ENCODE results near the gene PPIE.

PPIE gene

DNA sequence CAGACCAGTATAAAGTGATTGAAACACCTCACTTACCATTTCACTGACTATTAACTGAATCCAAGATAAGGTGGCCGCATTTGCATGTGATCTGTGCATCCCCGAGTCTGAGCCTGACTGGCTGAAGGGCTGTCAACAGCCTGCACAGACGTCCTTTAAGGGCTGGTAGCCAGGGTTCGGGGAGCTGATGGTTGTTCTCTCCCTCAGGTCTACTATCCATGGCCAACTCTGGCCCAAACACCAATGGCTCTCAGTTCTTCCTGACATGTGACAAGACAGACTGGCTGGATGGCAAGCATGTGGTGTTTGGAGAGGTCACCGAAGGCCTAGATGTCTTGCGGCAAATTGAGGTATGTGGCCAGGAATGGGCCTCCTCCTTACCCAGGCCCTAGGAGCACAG, 14.0 kb downstream of the PPIE start:
- H3K27ac ChIP-seq = no peak overlapping the region
- no peak for TF ChIP-seq ZFX (IDR thresholded peaks at IDR 0.05; ENCODE audit: borderline replicate concordance)
- TF ChIP-seq, protein P1, sequence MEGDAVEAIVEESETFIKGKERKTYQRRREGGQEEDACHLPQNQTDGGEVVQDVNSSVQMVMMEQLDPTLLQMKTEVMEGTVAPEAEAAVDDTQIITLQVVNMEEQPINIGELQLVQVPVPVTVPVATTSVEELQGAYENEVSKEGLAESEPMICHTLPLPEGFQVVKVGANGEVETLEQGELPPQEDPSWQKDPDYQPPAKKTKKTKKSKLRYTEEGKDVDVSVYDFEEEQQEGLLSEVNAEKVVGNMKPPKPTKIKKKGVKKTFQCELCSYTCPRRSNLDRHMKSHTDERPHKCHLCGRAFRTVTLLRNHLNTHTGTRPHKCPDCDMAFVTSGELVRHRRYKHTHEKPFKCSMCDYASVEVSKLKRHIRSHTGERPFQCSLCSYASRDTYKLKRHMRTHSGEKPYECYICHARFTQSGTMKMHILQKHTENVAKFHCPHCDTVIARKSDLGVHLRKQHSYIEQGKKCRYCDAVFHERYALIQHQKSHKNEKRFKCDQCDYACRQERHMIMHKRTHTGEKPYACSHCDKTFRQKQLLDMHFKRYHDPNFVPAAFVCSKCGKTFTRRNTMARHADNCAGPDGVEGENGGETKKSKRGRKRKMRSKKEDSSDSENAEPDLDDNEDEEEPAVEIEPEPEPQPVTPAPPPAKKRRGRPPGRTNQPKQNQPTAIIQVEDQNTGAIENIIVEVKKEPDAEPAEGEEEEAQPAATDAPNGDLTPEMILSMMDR (IDR thresholded peaks at IDR 0.05) = no peak

DNA sequence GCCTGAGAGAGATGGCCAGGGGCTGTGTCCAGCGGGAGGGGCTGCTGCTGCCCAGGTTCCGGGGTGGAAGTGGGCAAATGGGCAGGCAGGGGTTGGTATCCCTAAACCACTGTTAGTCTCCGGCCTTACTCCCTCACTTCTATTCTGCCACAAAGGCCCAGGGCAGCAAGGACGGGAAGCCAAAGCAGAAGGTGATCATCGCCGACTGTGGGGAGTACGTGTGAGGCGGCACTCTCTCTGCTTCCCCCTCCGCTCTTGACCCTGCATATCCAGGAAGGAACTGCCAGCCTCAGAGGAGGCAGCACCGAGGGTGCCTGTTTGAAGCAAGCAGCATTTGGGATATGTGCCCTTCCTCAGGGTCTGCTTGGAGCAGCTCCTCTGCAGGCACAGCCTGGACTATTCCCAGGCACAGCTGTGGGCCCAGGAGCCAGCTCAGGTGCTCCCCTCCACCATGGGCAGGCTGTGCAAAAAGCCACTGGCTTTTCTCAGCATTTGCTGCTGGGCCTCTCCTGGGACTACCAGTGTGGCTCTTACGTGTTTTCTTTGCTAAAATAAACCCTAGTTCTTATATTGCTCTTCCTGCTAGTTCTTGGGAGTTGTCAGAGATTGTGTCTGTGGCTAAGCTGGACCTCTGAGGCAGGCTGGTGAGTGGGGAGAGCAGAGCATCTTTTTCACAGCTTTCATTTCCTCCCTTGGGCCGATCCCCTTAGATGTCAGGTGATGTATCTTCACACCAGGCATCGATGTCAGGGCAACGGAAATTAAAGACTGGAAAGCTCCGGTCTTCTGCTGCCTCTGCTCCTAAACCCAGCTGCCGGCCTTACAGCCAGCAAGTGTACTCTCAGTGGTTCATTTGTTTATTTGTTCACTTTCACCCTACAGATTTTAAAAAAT, 14.7 kb downstream of the PPIE start:
- no peak overlapping the region for H3K27ac ChIP-seq
- TF ChIP-seq, protein P1 (IDR thresholded peaks at IDR 0.05) = no peak
- TF ChIP-seq ZFX (IDR thresholded peaks at IDR 0.05; ENCODE audit: borderline replicate concordance) = no peak

DNA sequence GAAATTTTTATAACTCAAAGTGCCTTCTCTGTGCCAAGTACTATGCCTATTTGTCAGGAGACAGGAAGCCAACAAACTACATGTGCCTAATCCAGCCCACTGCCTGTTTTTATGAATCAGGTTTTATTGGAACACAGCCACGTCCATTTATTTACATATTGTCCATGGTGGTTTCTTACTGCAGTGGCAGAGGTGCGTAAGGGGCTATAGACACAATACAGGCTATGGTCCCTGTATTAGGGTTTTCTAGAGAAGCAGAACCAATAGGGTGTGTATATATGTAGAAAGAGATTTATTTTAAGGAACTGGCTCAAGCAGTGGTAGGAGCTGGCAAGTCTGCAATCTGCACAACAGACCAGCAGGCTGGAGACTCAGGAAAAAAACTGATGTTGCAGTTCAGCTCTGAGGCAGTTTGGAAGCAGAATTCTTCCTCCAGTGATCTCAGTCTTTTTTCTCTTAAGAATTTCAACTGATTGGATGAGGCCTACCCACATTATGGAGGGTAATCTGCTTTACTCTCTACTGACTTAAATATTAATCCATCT, 15.4 kb downstream of the PPIE start:
- TF ChIP-seq, protein P1 (IDR thresholded peaks at IDR 0.05) = no peak
- no peak for TF ChIP-seq ZFX (IDR thresholded peaks at IDR 0.05; ENCODE audit: borderline replicate concordance)
- no peak overlapping the region for H3K27ac ChIP-seq

DNA sequence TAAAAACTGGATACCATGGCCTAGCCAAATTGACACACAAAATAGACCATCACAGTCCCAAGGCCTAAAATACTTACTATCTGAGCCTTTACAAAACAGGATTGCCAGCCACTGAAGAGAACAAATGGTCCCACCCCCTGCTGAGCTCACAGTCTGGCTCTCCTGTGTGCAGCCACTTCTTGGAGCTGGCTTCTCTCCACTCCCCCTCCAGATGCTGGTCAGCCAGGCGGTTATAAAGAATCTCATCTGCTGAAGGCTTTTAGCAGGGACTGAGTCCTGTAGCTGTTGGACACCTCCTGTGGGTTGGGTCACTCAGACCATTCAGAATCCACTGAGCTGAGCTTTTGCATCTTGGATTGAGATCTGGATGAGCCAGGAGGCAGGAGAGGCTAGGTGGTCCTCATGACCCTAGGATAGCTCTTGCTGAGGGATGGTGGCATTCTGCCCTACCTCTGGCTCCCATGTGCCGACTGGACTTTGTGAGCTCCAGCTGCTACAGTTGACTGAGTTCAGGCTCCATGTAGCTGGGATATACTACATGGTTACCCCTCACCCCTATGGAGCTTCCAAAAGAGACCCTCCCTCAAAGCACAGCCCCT, 16.3 kb downstream of the PPIE start:
- no peak overlapping the region for H3K27ac ChIP-seq
- TF ChIP-seq ZFX (IDR thresholded peaks at IDR 0.05; ENCODE audit: borderline replicate concordance) = no peak
- TF ChIP-seq, protein P1 (IDR thresholded peaks at IDR 0.05) = no peak

DNA sequence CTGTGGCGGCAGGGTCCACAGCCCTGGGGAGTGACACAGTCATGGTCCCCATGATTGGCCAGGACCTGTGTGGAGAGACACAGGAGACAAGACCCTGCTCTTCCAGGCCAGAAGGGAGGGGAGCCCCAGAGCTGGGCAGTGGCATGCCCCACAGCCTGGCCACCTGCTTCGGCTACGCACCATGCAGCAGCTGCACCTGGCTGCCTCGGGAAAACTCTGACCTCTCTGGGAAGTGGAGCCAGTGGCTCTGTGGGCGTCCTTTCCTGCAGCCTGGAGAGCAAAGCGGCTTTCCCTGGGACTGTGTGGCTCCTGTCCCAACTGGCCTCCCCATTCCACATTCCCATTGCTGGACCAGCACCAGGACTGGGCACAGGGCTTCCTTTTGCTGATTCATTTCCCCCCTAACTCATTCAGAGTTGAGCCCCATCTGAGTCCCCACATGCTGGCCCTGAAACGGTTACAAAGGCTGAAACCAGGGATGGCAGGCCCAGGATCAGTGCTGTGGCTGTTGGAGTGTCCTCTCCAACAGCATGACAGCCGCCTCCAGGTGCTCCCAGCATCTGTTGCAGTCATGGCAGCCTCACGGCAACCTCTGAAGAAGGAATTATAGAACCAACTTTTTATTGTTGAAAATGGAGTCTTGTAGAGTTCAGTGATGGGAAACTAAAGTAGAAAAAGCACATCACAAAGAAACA, 17.4 kb downstream of the PPIE start:
- H3K27ac ChIP-seq = no peak overlapping the region
- TF ChIP-seq, protein P1 (IDR thresholded peaks at IDR 0.05) = no peak

DNA sequence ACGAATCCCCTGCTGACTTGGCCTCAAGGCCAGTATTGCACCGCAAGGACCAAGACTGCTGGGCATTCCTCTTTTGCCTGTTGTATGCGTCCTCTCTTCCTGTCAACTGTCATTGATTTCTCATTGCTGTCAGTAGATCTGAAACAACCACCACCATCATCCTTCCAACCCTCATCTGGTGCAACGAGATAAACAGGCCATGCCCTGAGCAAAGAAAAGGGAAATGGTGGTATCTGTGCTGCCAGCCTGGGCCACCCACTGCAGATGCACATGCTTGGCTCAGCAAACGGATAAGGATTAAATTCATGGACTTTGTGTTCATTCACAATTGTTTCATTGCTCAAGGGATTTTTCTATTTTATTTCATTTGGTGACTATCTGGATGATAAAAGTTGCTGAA, 18.8 kb downstream of the PPIE start:
- TF ChIP-seq, protein P1 (IDR thresholded peaks at IDR 0.05) = no peak
- TF ChIP-seq ZFX (IDR thresholded peaks at IDR 0.05; ENCODE audit: borderline replicate concordance) = no peak
- no peak overlapping the region for H3K27ac ChIP-seq

All from 22Rv1 (cell line).